Keratinocyte (primary cell): ENCODE results near the gene PAX2. TPM values are rescaled to one million over a fixed set of nuclear protein-coding genes. Genes with fewer than 3 reads are reported as not detected.

ENCODE experiments used
- DNase-seq: peaks from one replicate; pipeline ENCODE4 v3.0.0-alpha.2; 2011; ENCODE audit warnings: low read depth, missing footprints, low spot score
- FAIRE-seq: peaks from 2 replicates; lab custom pipeline; 2011; peaks lifted over from hg19 to GRCh38; lab: Jason Lieb, UNC
- H2AFZ ChIP-seq: 2 replicates; pipeline ENCODE4 v1.6.0; 2012; ENCODE audit warnings: low read length, control low read depth, inconsistent platforms; ENCODE audit not compliant: control insufficient read depth
- H3K27ac ChIP-seq: 2 replicates; pipeline ENCODE4 v1.5.1; 2011; ENCODE audit warnings: low read length; ENCODE audit not compliant: control insufficient read depth, insufficient read depth
- H3K27me3 ChIP-seq: 3 replicates; pipeline ENCODE4 v1.6.0; 2011; ENCODE audit warnings: low read length; ENCODE audit not compliant: control insufficient read depth, insufficient read depth; ENCODE audit errors: extremely low read depth
- H3K36me3 ChIP-seq, 2 experiments: 2 replicates in 1 of 2; 3 replicates in 1 of 2; pipeline ENCODE4 v1.5.1; 2011; ENCODE audit warnings: low read length in 2 of 2, mild to moderate bottlenecking in 1 of 2; ENCODE audit not compliant: control insufficient read depth in 2 of 2, insufficient read depth in 2 of 2; ENCODE audit errors: extremely low read depth in 1 of 2
- H3K4me1 ChIP-seq: 3 replicates; pipeline ENCODE4 v1.5.1; 2011; ENCODE audit warnings: low read length; ENCODE audit not compliant: control insufficient read depth, insufficient read depth; ENCODE audit errors: extremely low read depth
- H3K4me2 ChIP-seq: 3 replicates; pipeline ENCODE4 v1.6.0; 2011; ENCODE audit warnings: low read depth, low read length; ENCODE audit not compliant: control insufficient read depth, insufficient read depth; ENCODE audit errors: extremely low read depth
- H3K4me3 ChIP-seq, 3 experiments: fragments of 200-600 bp in 1 of 3; sonication (generic) in 1 of 3; 2 replicates in 2 of 3; 3 replicates in 1 of 3; pipeline ENCODE4 v1.5.1; 2011 to 2016; ENCODE audit warnings: low read length in 3 of 3, mild to moderate bottlenecking in 3 of 3, control low read depth in 2 of 3, inconsistent platforms in 1 of 3, low read depth in 1 of 3, mixed read lengths in 1 of 3, mixed run types in 1 of 3, moderate library complexity in 1 of 3; ENCODE audit not compliant: control insufficient read depth in 2 of 3, insufficient read depth in 2 of 3; ENCODE audit errors: extremely low read depth in 1 of 3
- H3K79me2 ChIP-seq: 2 replicates; pipeline ENCODE4 v1.6.0; 2012; ENCODE audit warnings: low read length; ENCODE audit not compliant: control insufficient read depth, insufficient read depth
- H3K9ac ChIP-seq: 3 replicates; pipeline ENCODE4 v1.6.0; 2011; ENCODE audit warnings: low read length; ENCODE audit not compliant: control insufficient read depth, insufficient read depth; ENCODE audit errors: extremely low read depth
- H3K9me1 ChIP-seq: 3 replicates; pipeline ENCODE4 v1.6.0; 2011; ENCODE audit warnings: low read length; ENCODE audit not compliant: control insufficient read depth, insufficient read depth; ENCODE audit errors: extremely low read depth
- H3K9me3 ChIP-seq: 2 replicates; pipeline ENCODE4 v1.5.1; 2012; ENCODE audit warnings: low read depth, low read length; ENCODE audit not compliant: control insufficient read depth
- H4K20me1 ChIP-seq: 3 replicates; pipeline ENCODE4 v1.6.0; 2011; ENCODE audit warnings: low read length; ENCODE audit not compliant: control insufficient read depth, insufficient read depth; ENCODE audit errors: extremely low read depth
- CTCF ChIP-seq, 3 experiments: IDR thresholded peaks in 1 of 3; conservative IDR thresholded peaks in 1 of 3; optimal IDR thresholded peaks in 1 of 3; 2 replicates in 2 of 3; 3 replicates in 1 of 3; pipeline versions ENCODE3 to v1.5.1; 2011; ENCODE audit warnings: low read length in 3 of 3, mild to moderate bottlenecking in 3 of 3, moderate library complexity in 2 of 3, control low read depth in 1 of 3, inconsistent platforms in 1 of 3; ENCODE audit not compliant: insufficient read depth in 2 of 3; ENCODE audit errors: extremely low read depth in 1 of 3
- EZH2 ChIP-seq: IDR thresholded peaks from one replicate; pipeline ENCODE4 v1.6.1; 2012; ENCODE audit warnings: inconsistent platforms, mild to moderate bottlenecking, low read length, moderate library complexity
- dilution Hi-C: fragments of 300-500 bp; cut with MboI; formaldehyde crosslinking; loops from one replicate; pipeline ENCODE4 v1.7.0; 2020; ENCODE audit warnings: low sequenced_read_pairs; ENCODE audit not compliant: extremely low pct_ligation_motif_present
- polyA minus RNA-seq, 3 experiments: library from RNA; depleted of rRNA, polyadenylated mRNA; stranded (reverse); fragments of >200 nt; gene quantifications; 1 replicate in 1 of 3; 2 replicates in 1 of 3; 3 replicates in 1 of 3; pipeline ENCODE4 v1.2.3, GENCODE V29; 2011
- polyA plus RNA-seq, 5 experiments: library from polyadenylated mRNA; depleted of rRNA in 3 of 5; stranded (reverse) in 3 of 5; stranded (forward) in 1 of 5; unstranded in 1 of 5; fragments of >200 nt; gene quantifications; 1 replicate in 1 of 5; 2 replicates in 3 of 5; 3 replicates in 1 of 5; pipeline versions ENCODE4 v1.2.1 to v1.2.3, GENCODE V29; 2011 to 2012; ENCODE audit warnings: missing spikeins in 2 of 5, low read depth in 1 of 5, low replicate concordance in 1 of 5

Gene PAX2
- not detected in 3 replicates for polyA plus RNA-seq
- polyA plus RNA-seq (2011; ENCODE audit: low read depth) = not detected
- not detected in 2 replicates for polyA plus RNA-seq (2011; cell fraction: cytosol; rRNA removed)
- polyA plus RNA-seq (2011; cell fraction: nucleus; rRNA removed) = not detected in 2 replicates
- polyA plus RNA-seq (2012; ENCODE audit: low replicate concordance) = not detected in 2 replicates
- 0.03 TPM in 1 of 3 replicates, not detected in the others for polyA minus RNA-seq
- polyA minus RNA-seq (2011; cell fraction: cytosol; rRNA and poly(A)+ RNA removed) = not detected
- polyA minus RNA-seq (2011; cell fraction: nucleus; rRNA and poly(A)+ RNA removed) = not detected in 2 replicates

GRCh38 chr10:100744987-100745881 lies at the start of gene PAX2:
PAX2 (plus strand) TSS chr10:100745582; CDS start chr10:100746261, 679 bp downstream.
- Histone ChIP-seq H3K79me2 (no peaks in the 10 kb centered on the region), H3K36me3 (no peaks in the 10 kb centered on the region), H3K9me1 (no peaks in the 10 kb centered on the region), H3K4me1 (peaks cover 3% of the 10 kb centered on the region), H3K4me3 (no peak within 1 kb of the TSS), H2AFZ (no peak within 1 kb of the TSS), H3K9ac (no peak within 1 kb of the TSS), H3K27ac (no peak within 1 kb of the TSS), H3K9me3 (no peaks in the 10 kb centered on the region), H3K27me3 (peaks cover 99% of the 10 kb centered on the region), H4K20me1 (peaks cover 8% of the 10 kb centered on the region), H3K4me2 (peak within 1 kb of the TSS; percentile 32)
- FAIRE-seq = no peak
- TF ChIP-seq EZH2 (no peak), CTCF (optimal IDR thresholded peaks at IDR 0.05 in 1 of 3, IDR thresholded peaks at IDR 0.05 in 1 of 3, conservative IDR thresholded peaks at IDR 0.05 in 1 of 3; ENCODE audit: extremely low read depth in 1 of 3, insufficient read depth in 2 of 3, low read length in 3 of 3) (no peak)
- no peak for DNase-seq
- dilution Hi-C loops = no loop called here

GRCh38 chr10:100696477-100696901 lies 48.9 kb upstream of the PAX2 start:
- no peaks in the 10 kb centered on the region for H3K4me1 ChIP-seq
- H3K9ac ChIP-seq = no peak overlapping the region
- no peak overlapping the region for H3K4me3 ChIP-seq
- H3K4me2 ChIP-seq = no peak overlapping the region
- FAIRE-seq (no peak), DNase-seq (no peak)
- TF ChIP-seq CTCF (optimal IDR thresholded peaks at IDR 0.05 in 1 of 3, IDR thresholded peaks at IDR 0.05 in 1 of 3, conservative IDR thresholded peaks at IDR 0.05 in 1 of 3; ENCODE audit: extremely low read depth in 1 of 3, insufficient read depth in 2 of 3, low read length in 3 of 3) (no peak), EZH2 (no peak)
- no peak overlapping the region for H3K27ac ChIP-seq
- no peaks in the 10 kb centered on the region for H3K9me3 ChIP-seq
- H2AFZ ChIP-seq = no peak overlapping the region
- H4K20me1 ChIP-seq = no peaks in the 10 kb centered on the region
- peaks cover 7% of the 10 kb centered on the region for H3K27me3 ChIP-seq
- H3K79me2 ChIP-seq = no peaks in the 10 kb centered on the region
- dilution Hi-C loops = no loop called here
- H3K9me1 ChIP-seq = no peaks in the 10 kb centered on the region
- H3K36me3 ChIP-seq = no peaks in the 10 kb centered on the region
